Mesendoderm (in vitro differentiated cells): ENCODE results near the gene LCLAT1.
"Not testable (repeated sequence)": the region's sequence is repeated elsewhere in the genome, so short reads cannot be mapped to it uniquely, and the experiment has no call there.

Experiments
- DNase-seq: peaks from one replicate; pipeline ENCODE4 v3.0.0; 2013
- H2AK5ac ChIP-seq: 2 replicates; pipeline ENCODE4 v1.6.1; 2013; ENCODE audit warnings: low read length, inconsistent platforms
- H2BK120ac ChIP-seq: 2 replicates; pipeline ENCODE4 v1.6.1; 2013; ENCODE audit warnings: low read depth, mild to moderate bottlenecking, low read length, moderate library complexity, mixed read lengths
- H2BK15ac ChIP-seq: replicated peaks from 2 replicates; pipeline ENCODE4 v1.6.1; 2013; ENCODE audit warnings: low read depth, mild to moderate bottlenecking, moderate library complexity
- H2BK5ac ChIP-seq: 2 replicates; pipeline ENCODE4 v1.6.1; 2013; ENCODE audit warnings: low read length, inconsistent platforms
- H3K18ac ChIP-seq: 2 replicates; pipeline ENCODE4 v1.6.1; 2013; ENCODE audit warnings: mild to moderate bottlenecking, low read length, mixed read lengths
- H3K23ac ChIP-seq: one replicate; pipeline ENCODE4 v1.6.1; 2013; ENCODE audit warnings: low read length
- H3K27ac ChIP-seq: 2 replicates; pipeline ENCODE4 v1.5.1; 2013; ENCODE audit warnings: low read depth, mild to moderate bottlenecking, inconsistent platforms, low read length, moderate library complexity
- H3K27me3 ChIP-seq: 2 replicates; pipeline ENCODE4 v1.6.1; 2013; ENCODE audit warnings: low read length, control low read depth, mild to moderate bottlenecking, inconsistent platforms; ENCODE audit not compliant: insufficient read depth, poor library complexity
- H3K36me3 ChIP-seq: 2 replicates; pipeline ENCODE4 v1.6.1; 2013; ENCODE audit warnings: low read length, inconsistent platforms; ENCODE audit not compliant: control insufficient read depth, insufficient read depth
- H3K4ac ChIP-seq: one replicate; pipeline ENCODE4 v1.6.1; 2013; ENCODE audit warnings: low read depth, mild to moderate bottlenecking, low read length, moderate library complexity
- H3K4me1 ChIP-seq: 2 replicates; pipeline ENCODE4 v1.6.1; 2013; ENCODE audit warnings: low read depth, low read length, inconsistent platforms; ENCODE audit not compliant: control insufficient read depth
- H3K4me2 ChIP-seq: 2 replicates; pipeline ENCODE4 v1.6.1; 2013; ENCODE audit warnings: low read length
- H3K4me3 ChIP-seq: 2 replicates; pipeline ENCODE4 v1.5.1; 2013; ENCODE audit warnings: mild to moderate bottlenecking, low read length
- H3K56ac ChIP-seq: one replicate; pipeline ENCODE4 v1.6.1; 2013; ENCODE audit warnings: low read length
- H3K79me1 ChIP-seq: 2 replicates; pipeline ENCODE4 v1.6.1; 2013; ENCODE audit warnings: low read length, inconsistent platforms
- H3K79me2 ChIP-seq: 2 replicates; pipeline ENCODE4 v1.6.1; 2013; ENCODE audit warnings: mild to moderate bottlenecking, low read length; ENCODE audit not compliant: control insufficient read depth, insufficient read depth
- H3K9ac ChIP-seq: 2 replicates; pipeline ENCODE4 v1.6.1; 2013; ENCODE audit warnings: low read length, inconsistent platforms
- H4K5ac ChIP-seq: one replicate; pipeline ENCODE4 v1.6.1; 2013; ENCODE audit warnings: low read length
- H4K8ac ChIP-seq: one replicate; pipeline ENCODE4 v1.6.1; 2013; ENCODE audit warnings: low read depth, mild to moderate bottlenecking, control low read depth, low read length, moderate library complexity
- WGBS: extraction: QIAGEN DNeasy Blood & Tissue Kit; methylation state at CpG from one replicate; pipeline ENCODE4 v1.1.7; 2013; ENCODE audit warnings: low lambda C conversion rate, missing lambda C conversion rate; ENCODE audit not compliant: insufficient coverage; ENCODE audit errors: extremely low coverage; 5-methylcytosine and 5-hydroxymethylcytosine counted together

Gene LCLAT1

GRCh38 chr2:30466216-30466615, 19.2 kb downstream of the LCLAT1 start:
- no peak overlapping the region for H4K8ac ChIP-seq
- no peak overlapping the region for H2AK5ac ChIP-seq
- H3K4me2 ChIP-seq: no peak overlapping the region
- WGBS: no CpG with 5 or more reads among the region's 1 CpG
- no peak overlapping the region for H3K4me3 ChIP-seq
- H3K79me2 ChIP-seq: peaks cover 20% of the 10 kb centered on the region
- no peak overlapping the region for H3K9ac ChIP-seq
- peak; percentile 44 for DNase-seq
- no peak overlapping the region for H2BK5ac ChIP-seq
- H3K27ac ChIP-seq: no peak overlapping the region
- H3K56ac ChIP-seq: no peak overlapping the region
- H2BK15ac ChIP-seq: no peak overlapping the region
- H2BK120ac ChIP-seq: no peak overlapping the region
- no peaks in the 10 kb centered on the region for H3K36me3 ChIP-seq
- H3K4ac ChIP-seq: no peak overlapping the region
- no peak overlapping the region for H3K18ac ChIP-seq
- no peak overlapping the region for H4K5ac ChIP-seq
- peaks cover 7% of the 10 kb centered on the region for H3K79me1 ChIP-seq
- no peak overlapping the region for H3K23ac ChIP-seq
- H3K4me1 ChIP-seq: no peaks in the 10 kb centered on the region
- H3K27me3 ChIP-seq: no peaks in the 10 kb centered on the region

DNA sequence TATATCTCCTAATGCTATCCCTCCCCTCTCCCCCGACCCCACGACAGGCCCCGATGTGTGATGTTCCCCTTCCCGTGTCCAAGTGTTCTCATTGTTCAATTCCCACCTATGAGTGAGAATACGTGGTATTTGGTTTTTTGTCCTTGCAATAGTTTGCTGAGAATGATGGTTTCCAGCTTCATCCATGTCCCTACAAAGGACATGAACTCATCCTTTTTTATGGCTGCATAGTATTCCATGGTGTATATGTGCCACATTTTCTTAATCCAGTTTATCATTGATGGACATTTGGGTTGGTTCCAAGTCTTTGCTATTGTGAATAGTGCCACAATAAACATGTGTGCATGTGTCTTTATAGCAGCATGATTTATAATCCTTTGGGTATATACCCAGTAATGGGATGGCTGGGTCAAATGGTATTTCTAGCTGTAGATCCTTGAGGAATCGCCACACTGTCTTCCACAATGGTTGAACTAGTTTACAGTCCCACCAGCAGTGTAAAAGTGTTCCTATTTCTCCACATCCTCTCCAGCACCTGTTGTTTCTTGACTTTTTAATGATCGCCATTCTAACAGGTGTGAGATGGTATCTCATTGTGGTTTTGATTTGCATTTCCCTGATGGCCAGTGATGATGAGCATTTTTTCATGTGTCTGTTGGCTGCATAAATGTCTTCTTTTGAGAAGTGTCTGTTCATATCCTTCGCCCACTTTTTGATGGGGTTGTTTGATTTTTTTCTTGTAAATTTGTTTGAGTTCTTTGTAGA, 20.2 kb downstream of the LCLAT1 start:
- not testable (repeated sequence) for H3K4me3 ChIP-seq, H3K27ac ChIP-seq, H4K5ac ChIP-seq, H3K36me3 ChIP-seq, H4K8ac ChIP-seq, H3K23ac ChIP-seq, H3K4ac ChIP-seq, H2BK5ac ChIP-seq, H3K56ac ChIP-seq, H3K4me1 ChIP-seq, H2BK120ac ChIP-seq, H3K18ac ChIP-seq, H2AK5ac ChIP-seq, H3K9ac ChIP-seq, H3K27me3 ChIP-seq, H2BK15ac ChIP-seq, H3K79me1 ChIP-seq, H3K4me2 ChIP-seq, DNase-seq
- H3K79me2 ChIP-seq: peaks cover 15% of the 10 kb centered on the region
- no CpG with 5 or more reads among the region's 8 CpGs for WGBS

GRCh38 chr2:30470426-30470825, 23.4 kb downstream of the LCLAT1 start:
- Histone ChIP-seq H2BK120ac (no peak overlapping the region), H3K79me1 (peaks cover 5% of the 10 kb centered on the region), H2BK5ac (no peak overlapping the region), H3K56ac (no peak overlapping the region), H3K27ac (no peak overlapping the region), H3K4ac (no peak overlapping the region), H3K79me2 (peaks cover 18% of the 10 kb centered on the region), H3K36me3 (no peaks in the 10 kb centered on the region), H3K4me2 (no peak overlapping the region), H3K18ac (no peak overlapping the region), H3K4me1 (no peaks in the 10 kb centered on the region), H3K23ac (no peak overlapping the region), H4K5ac (no peak overlapping the region), H2AK5ac (no peak overlapping the region), H3K4me3 (no peak overlapping the region), H4K8ac (no peak overlapping the region), H2BK15ac (no peak overlapping the region), H3K27me3 (no peaks in the 10 kb centered on the region), H3K9ac (no peak overlapping the region)
- no peak for DNase-seq
- no CpG with 5 or more reads among the region's 1 CpG for WGBS

- Histone ChIP-seq H3K56ac (no peak overlapping the region), H3K27me3 (no peaks in the 10 kb centered on the region), H2BK15ac (no peak overlapping the region), H4K5ac (no peak overlapping the region), H3K23ac (no peak overlapping the region), H3K36me3 (no peaks in the 10 kb centered on the region), H2BK5ac (no peak overlapping the region), H2AK5ac (no peak overlapping the region), H4K8ac (no peak overlapping the region), H3K18ac (no peak overlapping the region), H3K4ac (no peak overlapping the region), H3K4me2 (no peak overlapping the region), H3K9ac (no peak overlapping the region), H3K79me1 (peaks cover 5% of the 10 kb centered on the region), H3K4me3 (no peak overlapping the region), H3K27ac (no peak overlapping the region), H3K4me1 (no peaks in the 10 kb centered on the region), H2BK120ac (no peak overlapping the region), H3K79me2 (peaks cover 18% of the 10 kb centered on the region)
- DNase-seq: no peak
These were observed 25.3 kb downstream of the LCLAT1 start for GRCh38 chr2:30472326-30472725.

GRCh38 chr2:30475542-30475941, 28.5 kb downstream of the LCLAT1 start:
- H4K5ac ChIP-seq: no peak overlapping the region
- H4K8ac ChIP-seq: no peak overlapping the region
- peaks cover 6% of the 10 kb centered on the region for H3K79me2 ChIP-seq
- H3K27ac ChIP-seq: no peak overlapping the region
- no peak overlapping the region for H3K9ac ChIP-seq
- H3K4ac ChIP-seq: no peak overlapping the region
- no peaks in the 10 kb centered on the region for H3K27me3 ChIP-seq
- H2BK120ac ChIP-seq: no peak overlapping the region
- H2AK5ac ChIP-seq: no peak overlapping the region
- no peak overlapping the region for H3K56ac ChIP-seq
- no peaks in the 10 kb centered on the region for H3K36me3 ChIP-seq
- no peak overlapping the region for H2BK15ac ChIP-seq
- no peak overlapping the region for H3K18ac ChIP-seq
- peaks cover 3% of the 10 kb centered on the region for H3K79me1 ChIP-seq
- H3K4me1 ChIP-seq: no peaks in the 10 kb centered on the region
- H3K4me3 ChIP-seq: no peak overlapping the region
- H3K4me2 ChIP-seq: no peak overlapping the region
- DNase-seq: no peak
- H2BK5ac ChIP-seq: no peak overlapping the region
- no peak overlapping the region for H3K23ac ChIP-seq

- peaks cover 5% of the 10 kb centered on the region for H3K4me1 ChIP-seq
- H2BK15ac ChIP-seq: no peak overlapping the region
- no peak overlapping the region for H3K27ac ChIP-seq
- H3K56ac ChIP-seq: no peak overlapping the region
- no CpG with 5 or more reads among the region's 2 CpGs for WGBS
- H3K36me3 ChIP-seq: no peaks in the 10 kb centered on the region
- H3K18ac ChIP-seq: no peak overlapping the region
- H3K79me1 ChIP-seq: peaks cover 3% of the 10 kb centered on the region
- no peak overlapping the region for H2BK5ac ChIP-seq
- no peak overlapping the region for H3K4ac ChIP-seq
- no peak overlapping the region for H3K9ac ChIP-seq
- no peak overlapping the region for H3K4me2 ChIP-seq
- no peak for DNase-seq
- no peaks in the 10 kb centered on the region for H3K27me3 ChIP-seq
- no peak overlapping the region for H4K5ac ChIP-seq
- H2AK5ac ChIP-seq: no peak overlapping the region
- no peak overlapping the region for H4K8ac ChIP-seq
- H2BK120ac ChIP-seq: no peak overlapping the region
- H3K79me2 ChIP-seq: peaks cover 6% of the 10 kb centered on the region
- no peak overlapping the region for H3K4me3 ChIP-seq
- no peak overlapping the region for H3K23ac ChIP-seq
These were observed 29.6 kb downstream of the LCLAT1 start for GRCh38 chr2:30476636-30477035.
